A673 (cell line): Measurements from ENCODE around the gene PAQR4.

Source experiments
- CTCF ChIP-seq: fragments of 300-800, 200-600 bp; sonication (generic); conservative IDR thresholded peaks from 2 replicates; pipeline ENCODE4 v1.5.1; 2017; ENCODE audit warnings: low read depth, mild to moderate bottlenecking, antibody characterized with exemption, low read length, moderate library complexity, mixed read lengths
- EZH2 ChIP-seq: fragments of 200-600 bp; sonication (generic); IDR thresholded peaks from 2 replicates; pipeline ENCODE4 v1.6.1; 2017; ENCODE audit warnings: borderline replicate concordance, low read depth, mild to moderate bottlenecking, mixed read lengths, antibody characterized with exemption, low read length; ENCODE audit not compliant: poor library complexity, severe bottlenecking

DNA sequence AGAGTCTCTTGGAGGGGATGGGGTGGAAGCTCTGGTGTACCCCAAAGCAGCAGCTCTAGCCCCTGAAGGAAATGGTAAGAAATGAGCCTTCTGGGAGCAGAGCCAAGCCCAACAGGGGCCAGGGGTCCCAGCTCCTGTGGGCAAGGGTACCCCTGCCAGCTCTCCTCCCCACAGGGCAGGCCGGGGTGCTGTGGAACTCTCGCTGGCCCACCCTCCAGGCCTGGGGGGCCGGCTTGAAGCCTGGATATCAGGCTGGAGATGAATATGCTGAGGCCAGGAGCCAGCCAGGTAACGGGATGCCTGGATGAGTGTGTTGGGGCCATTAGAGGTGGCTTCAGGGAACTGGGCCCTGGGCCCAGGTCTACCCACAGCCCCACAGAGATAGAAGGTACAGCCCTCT is 31.4 kb downstream of the PAQR4 start:
- TF ChIP-seq EZH2 (no peak), CTCF (no peak)
